NCI-H2081 treated with DMSO at 0.1 percent for 48 hours (cell line): ENCODE results near the gene NOXO1.
"Not testable (repeated sequence)": the region's sequence is repeated elsewhere in the genome, so short reads cannot be mapped to it uniquely, and the experiment has no call there.

Experiments used
- DNase-seq: peaks from one replicate; lab custom pipeline; 2025; lab: John Stamatoyannopoulos, UW

Gene NOXO1, protein sequence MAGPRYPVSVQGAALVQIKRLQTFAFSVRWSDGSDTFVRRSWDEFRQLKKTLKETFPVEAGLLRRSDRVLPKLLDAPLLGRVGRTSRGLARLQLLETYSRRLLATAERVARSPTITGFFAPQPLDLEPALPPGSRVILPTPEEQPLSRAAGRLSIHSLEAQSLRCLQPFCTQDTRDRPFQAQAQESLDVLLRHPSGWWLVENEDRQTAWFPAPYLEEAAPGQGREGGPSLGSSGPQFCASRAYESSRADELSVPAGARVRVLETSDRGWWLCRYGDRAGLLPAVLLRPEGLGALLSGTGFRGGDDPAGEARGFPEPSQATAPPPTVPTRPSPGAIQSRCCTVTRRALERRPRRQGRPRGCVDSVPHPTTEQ

GRCh38 chr16:1981398-1981836, at the start of gene NOXO1:
NOXO1 (minus strand) TSS chr16:1981469; CDS start chr16:1981179, 290 bp downstream.
- DNase-seq: no peak

GRCh38 chr16:2030036-2030435, 48.8 kb upstream of the NOXO1 start:
- no peak for DNase-seq

GRCh38 chr16:2029350-2029749, 48.1 kb upstream of the NOXO1 start:
- DNase-seq: no peak

DNA sequence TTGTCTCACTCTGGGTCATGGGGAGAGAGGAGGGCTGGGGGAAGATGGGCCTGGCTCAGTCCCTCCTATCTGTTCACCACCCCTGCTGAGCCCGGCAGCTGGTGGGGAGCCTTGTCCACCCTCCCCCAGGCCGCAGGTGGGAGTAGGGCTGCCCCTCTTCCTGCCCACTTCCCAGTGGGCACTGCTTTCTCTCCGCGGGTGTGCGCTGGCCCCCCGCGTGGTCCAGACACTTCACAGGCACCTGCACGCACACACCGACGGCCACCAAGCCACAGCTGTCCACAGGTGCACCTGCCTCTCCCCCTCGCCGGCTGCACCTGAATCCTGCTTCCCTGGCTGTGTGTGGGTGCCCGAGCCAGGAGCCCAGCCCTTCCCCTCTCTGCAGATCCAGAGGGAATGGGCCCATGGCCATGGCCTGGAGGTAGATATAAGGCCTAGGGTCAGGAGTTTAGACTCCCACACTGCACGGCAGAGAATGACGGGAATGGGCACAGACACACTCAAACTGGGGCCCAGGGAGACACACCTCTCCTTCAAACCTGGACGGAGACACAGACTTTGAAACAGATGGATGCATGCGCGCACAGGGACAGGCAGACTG, 47.5 kb upstream of the NOXO1 start:
- DNase-seq: no peak

GRCh38 chr16:2028146-2028545, 46.9 kb upstream of the NOXO1 start:
- DNase-seq: no peak

DNA sequence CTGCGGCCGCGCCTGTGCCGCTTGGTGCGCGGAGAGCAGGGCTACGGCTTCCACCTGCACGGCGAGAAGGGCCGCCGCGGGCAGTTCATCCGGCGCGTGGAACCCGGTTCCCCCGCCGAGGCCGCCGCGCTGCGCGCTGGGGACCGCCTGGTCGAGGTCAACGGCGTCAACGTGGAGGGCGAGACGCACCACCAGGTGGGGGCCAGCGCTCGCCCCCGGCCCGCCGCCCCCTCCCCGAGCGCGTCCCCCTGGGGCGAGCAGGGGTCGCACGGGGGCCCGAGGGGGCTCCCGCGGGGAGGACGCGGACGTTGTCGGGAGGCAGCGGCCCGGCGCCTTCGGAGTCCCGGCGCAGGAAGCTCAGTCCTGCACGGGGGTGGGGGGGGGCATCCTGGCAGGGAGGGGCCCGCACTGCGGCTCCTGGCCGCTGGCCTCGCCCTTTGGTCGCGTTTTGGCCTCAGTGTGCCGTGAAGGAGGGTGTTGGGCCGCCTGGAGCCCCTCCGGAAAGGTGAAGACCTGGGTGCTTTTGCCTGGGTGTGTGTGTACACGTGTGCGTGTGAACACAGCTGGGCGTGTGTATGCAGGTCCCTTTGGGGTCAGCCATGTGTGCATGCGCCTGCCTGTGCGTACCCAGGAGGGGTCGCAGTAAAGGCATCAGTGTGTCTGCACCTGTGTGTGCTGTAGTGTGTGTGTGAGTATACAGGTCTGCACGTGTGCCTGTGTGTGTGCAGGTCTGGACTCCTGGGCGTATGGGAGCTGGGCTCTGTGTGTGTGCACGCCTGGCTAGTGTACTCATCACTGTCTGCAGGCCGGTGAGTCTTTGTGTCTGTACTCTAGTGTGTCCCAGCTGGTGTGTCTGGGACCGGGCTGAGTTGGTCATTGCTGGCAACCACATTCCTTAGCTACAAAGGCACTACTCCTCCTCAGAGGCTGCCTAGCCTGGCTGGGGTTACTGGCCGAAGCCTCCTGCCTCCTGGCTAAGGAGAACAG, 46.0 kb upstream of the NOXO1 start:
- DNase-seq: no peak

GRCh38 chr16:2026461-2027023, 45.3 kb upstream of the NOXO1 start, which contains the start of gene NHERF2:
NHERF2 (plus strand) TSS chr16:2026902; CDS start chr16:2027006, 104 bp downstream.
- DNase-seq: no peak

DNA sequence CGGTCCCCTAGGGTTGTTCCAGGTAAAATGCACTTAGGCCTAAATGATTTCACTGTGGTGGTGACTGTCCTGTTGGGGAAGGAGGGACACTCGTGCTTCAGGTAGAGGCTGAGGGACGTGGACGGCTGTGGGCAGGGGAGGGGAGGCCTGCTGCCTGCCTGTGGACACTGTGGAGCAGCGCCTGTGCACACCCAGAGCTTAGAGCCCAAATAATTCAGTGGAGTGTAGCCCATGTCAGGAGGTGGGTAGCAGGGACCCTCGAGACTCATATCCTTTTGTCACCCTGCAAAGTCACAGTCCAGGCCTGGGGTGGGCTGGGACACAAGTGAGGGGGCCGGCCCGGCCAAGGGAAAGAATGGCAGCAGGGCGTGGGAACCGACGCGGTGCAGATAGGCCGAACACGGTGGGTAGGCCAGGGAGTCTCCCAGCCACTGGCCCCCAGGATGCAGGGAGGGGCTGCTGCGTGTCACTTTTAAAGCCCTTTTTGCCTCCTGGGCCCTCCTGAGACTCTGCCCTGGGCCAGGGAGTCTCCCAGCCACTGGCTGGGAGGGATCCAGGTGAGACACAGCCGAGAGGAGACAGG, 44.7 kb upstream of the NOXO1 start:
- no peak for DNase-seq

GRCh38 chr16:2025251-2025650, 44.0 kb upstream of the NOXO1 start:
- DNase-seq: no peak

DNA sequence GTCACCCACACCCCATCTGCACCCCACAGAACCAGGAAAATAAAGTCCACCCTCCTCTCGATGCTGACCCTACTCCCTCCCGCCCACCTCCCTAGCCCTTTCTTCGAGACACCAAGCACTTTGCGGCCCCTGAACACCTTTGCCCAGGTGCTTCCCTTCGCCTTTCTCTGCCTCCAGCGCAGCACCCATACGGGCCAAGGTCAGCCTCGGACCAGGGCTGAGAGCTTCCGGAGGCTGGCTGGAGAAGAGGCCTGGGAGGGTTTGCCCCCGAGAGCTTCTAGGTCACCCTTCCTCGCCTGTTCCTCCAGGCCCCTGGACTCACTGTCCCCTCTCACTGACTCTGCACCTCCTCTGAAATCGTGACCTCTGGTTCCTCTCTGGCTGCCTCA, 42.8 kb upstream of the NOXO1 start:
- no peak for DNase-seq

DNA sequence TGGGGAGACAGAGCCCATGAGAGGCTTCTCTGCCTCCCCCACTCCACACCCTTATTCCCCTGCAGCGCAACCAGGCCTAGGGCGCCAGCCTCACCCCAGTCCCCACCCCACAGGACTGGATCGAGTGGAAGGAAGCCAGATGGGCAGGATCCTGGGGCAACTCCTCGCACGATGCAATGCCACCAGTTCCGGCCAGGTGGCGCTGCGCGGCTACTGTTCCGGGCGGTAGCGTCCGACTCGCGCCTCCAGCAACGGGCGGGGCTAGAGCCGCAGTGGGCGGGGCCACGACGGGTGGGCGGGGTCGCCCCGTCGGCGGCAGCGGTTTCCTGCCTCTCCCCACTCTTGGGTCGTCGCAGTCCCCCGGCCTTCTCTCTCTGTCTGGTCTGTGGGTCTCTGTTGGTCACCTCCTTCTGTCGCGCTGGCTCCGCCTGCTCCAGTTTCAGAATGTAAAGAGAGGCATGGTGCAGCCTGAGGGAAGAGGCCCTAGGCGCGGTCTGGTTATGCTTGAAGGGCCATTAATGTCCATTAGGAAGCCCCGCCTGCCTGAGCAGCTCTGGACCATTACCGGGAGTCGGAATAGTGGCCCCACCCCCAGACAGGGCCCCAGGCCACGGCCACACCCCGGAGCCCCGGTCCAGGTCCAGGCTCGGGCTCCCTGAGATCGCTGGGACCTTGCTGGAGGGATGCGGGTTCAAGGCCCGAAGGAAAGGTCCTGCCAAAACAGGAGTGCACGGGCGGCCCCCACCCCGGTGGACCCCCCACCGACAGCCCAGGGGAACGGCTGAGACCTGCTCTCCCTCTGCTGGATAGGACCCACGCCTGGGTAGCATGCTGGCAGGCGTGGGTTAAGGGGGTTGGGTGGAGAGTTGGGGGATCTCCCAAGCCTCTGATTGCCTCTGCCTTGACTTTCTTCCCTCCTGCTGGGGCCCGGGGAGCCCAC, 42.1 kb upstream of the NOXO1 start:
- DNase-seq: no peak

- no peak for DNase-seq
Observed at GRCh38 chr16:2022723-2023091, 41.4 kb upstream of the NOXO1 start.

DNA sequence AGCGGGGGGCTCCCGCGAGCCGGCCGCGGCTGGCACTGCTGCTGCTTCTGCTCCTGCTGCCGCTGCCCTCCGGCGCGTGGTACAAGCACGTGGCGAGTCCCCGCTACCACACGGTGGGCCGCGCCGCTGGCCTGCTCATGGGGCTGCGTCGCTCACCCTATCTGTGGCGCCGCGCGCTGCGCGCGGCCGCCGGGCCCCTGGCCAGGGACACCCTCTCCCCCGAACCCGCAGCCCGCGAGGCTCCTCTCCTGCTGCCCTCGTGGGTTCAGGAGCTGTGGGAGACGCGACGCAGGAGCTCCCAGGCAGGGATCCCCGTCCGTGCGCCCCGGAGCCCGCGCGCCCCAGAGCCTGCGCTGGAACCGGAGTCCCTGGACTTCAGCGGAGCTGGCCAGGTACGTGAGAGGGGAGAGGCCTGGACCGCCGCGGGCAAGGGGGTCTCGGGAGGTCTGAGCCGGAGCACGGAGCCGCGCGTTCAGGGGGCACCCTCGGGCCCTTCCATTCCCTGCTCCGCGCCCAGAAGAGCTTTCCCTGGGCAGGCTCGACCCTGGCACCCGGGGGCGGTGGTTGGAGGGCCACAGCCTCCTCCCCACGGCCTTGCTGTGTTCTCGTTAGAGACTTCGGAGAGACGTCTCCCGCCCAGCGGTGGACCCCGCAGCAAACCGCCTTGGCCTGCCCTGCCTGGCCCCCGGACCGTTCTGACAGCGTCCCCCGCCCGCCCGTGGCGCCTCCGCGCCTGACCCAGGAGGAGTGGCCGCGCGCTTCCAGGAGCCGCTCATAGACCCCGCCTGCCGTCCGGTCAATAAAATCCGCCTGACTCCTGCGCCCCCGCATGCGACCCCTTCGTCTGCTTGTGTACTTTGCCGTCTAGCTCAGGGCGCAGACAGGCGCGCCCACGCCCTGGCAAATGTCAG, 38.9 kb upstream of the NOXO1 start:
- no peak for DNase-seq

DNA sequence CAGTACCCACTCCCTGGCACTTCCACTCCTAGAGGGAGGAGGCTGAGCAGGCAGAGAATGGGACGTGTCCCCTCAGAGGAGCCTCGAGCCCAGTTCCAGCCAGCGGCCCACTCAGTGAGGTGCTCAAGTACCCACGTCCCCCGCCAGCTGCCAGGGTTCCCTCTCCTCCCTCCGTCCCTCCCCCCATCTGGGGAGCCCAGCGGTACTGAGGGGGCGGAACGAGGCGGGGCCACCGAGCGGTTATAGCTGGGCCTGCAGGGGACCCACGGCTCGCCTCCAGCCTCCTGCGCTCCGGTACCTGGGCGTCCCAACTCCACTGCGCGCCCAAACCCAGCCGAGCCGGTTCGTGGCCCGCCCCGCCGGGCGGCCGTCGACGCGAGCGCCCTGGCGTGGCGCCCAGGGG, 38.2 kb upstream of the NOXO1 start, which contains the start of gene NPW:
NPW (plus strand) TSS at position 268 of the 403 bp plus-strand sequence.
- DNase-seq: no peak

DNA sequence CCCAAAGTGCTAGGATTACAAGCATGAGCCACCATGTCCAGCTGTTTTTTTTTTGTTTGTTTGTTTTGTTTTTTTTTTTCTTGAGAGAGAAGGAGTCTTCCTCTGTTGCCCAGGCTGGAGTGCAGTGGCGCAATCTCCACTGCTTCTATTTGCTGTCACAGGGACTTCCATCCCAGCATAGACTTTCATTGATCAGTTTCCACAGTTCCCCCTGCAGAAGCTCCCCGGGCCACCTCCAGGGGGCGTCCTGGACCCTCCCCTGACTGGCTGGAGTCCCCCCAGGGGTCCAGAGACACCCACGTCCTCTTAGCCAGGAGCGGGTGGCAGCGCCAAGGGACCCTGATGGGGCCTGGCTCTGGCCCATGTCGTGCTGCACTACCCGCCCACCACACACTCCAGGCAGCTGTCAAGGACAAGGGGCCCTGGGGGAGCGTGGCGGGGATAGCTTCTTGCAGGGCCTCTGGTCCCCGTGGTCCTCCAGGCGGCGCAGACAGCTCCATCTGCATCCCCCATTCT, 35.2 kb upstream of the NOXO1 start:
- no peak for DNase-seq

- no peak for DNase-seq
Observed at GRCh38 chr16:2015947-2016208, 34.6 kb upstream of the NOXO1 start.

DNA sequence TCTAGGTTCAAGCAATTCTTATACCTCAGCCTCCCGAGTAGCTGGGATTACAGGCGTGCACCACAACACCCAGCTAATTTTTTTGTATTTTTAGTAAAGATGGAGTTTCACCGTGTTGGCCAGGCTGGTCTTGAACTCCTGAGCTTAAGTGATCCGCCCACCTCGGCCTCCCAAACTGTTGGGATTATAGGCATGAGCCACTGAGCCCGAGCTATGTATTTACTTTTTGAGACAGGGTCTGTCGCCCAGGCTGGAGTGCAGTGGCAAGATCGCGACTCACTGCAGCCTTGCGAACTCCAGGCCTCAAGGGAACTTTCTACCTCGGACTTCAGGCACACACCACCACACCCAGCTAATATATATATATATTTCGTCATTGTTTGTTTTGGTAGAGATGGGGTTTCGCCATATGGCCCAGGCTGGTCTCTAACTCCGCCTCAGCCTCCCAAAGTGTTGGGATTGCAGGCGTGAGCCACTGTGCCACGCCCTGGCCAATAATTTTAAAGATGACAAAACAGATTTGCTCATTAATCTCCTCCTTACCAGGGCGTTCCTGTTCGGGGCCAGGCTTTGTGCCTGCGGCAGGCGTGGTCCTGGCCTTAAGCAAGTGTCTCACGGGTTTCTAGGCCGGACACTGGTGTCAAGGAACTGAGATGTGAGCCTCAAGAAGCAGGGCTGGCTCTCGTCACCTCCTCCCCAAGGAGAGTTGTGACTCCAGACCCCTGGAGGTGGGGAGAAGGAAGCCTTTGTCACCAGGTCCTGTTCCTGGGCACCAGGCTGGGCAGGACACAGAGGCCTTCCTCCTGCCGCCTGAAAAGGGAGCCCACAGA, 34.1 kb upstream of the NOXO1 start:
- DNase-seq: no peak

DNA sequence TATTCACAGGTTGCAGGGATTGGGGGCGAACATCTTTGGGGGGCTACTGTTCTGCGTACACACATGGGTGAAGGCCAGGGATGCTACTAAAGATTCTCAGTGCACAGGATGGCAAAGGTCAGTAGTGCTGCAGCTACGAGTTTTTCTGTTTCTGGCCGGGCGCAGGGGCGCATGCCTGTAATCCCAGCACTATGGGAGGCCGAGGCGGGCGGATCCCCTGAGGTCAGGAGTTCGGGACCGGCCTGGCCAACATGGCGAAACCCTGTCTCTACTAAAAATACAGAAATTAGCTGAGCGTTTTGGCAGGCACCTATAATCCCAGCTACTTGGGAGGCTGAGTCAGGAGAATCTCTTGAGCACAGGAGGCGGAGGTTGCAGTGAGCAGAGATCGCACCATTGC, 32.3 kb upstream of the NOXO1 start:
- no peak for DNase-seq

DNA sequence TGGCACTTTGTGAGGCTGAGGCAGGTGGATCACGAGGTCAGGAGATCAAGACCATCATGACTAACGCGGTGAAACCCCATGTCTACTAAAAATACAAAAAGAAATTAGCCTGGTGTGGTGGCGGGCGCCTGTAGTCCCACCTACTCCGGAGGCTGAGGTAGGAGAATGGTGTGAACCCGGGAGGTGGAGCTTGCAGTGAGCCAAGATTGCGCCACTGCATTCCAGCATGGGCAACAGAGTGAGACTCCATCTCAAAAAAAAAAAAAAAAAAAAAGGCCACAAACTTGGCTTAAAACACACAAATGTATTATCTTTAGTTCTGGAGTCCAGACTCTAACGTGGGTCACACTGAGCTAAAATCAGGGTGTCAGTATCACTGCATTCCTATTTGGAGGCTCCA, 30.5 kb upstream of the NOXO1 start:
- not testable (repeated sequence) for DNase-seq
